HG03135 (cell line): Measurements from ENCODE around the gene PRTG.

Experiments
- ATAC-seq: cut with Tn5 transposase; IDR thresholded peaks from one replicate; pipeline ENCODE4 v1.9.1; 2021; ENCODE audit warnings: mild to moderate bottlenecking, moderate library complexity; ENCODE audit not compliant: unreplicated experiment

Gene PRTG

DNA sequence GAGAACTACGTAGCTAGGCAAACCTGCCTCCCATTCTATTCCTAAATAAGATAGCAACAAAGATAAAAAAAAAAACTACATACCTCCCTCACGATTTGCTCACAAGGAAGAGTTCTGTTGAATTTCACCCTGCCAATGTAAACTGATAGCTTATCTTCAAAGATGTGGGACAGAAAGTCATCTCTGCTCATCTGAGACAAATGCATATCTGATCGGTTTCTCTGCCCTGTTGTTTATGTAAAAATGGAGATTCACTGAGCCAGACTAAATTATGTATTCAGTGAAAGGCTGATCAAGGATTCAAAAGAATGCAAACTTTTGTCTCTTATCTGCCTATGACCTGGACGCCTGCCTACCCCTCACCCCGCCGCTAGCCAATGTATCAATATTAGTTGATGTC lies 166.0 kb downstream of the PRTG start:
- no peak for ATAC-seq

DNA sequence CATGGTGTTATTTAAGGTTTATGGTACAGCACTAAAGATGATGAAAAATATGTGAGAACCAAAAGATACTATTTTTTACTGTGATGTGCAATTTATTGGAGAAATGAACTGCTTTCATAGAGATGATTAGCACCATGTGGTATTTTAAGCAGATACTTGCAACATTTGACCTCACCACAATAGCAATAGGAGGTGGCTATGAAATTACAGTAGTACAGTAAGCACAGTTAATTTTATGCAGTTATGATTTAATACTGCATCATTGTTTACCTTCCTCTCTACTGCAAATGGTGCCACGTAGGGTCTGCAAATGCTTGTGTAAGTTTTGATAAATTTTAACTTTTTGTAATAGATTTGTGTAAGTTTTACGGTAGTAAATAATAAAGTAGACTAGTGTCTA lies 168.9 kb downstream of the PRTG start:
- ATAC-seq, result no peak

DNA sequence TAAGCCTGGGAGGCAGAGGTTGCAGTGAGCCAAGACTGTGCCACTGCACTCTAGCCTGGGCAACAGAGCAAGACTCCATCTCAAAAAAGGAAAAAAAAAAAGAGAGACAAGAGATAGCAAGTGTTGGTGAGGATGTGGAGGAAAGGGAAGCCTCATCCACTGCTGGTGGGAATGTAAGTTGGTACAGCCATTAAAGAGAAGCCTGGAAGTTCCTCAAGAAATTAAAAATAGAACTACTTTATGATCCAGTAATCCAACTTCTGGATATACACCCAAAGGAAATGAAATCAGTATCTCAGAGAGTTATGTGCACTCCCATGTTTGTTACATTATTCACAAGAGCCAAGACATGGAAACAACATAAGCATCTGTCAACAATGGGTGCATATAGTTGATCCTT lies 169.7 kb downstream of the PRTG start:
- no peak for ATAC-seq

DNA sequence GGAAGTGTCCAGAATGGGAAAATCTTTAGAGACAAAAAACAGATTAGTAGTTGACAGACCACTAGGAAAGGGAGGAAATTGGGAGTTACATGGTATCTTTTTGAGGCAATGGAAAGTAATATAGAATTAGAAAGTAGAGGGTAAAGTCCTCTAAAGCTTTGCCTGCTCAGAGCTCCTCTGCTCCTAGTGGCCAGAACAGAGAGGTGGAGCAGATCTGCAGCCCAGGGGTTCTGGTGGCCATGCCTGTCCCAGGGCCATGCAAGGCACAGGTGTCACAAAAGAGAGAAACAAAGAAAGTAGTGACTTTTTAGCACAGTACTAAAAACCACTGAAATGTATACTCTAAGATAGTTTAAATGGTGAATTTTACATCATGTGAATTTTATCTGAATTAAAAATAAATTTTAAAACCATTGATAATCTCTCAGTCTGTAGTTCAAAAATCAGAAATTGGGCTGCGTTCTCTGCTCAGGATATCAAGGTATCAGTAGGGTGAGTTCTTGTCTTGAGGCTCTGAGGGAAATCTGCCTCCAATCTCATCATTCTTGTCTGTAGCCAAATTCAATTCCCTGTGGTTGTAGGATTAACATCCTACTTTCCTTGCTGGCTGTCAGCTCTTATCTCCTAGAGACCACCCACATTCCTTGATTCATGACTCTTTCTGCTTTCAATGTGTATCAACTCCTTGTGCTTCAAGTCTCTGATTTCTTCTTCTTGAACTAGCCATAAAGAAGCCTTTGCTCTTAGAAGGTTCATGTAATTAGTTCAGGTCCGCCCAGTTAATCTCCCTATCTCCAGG lies 178.4 kb downstream of the PRTG start:
- ATAC-seq, result no peak

DNA sequence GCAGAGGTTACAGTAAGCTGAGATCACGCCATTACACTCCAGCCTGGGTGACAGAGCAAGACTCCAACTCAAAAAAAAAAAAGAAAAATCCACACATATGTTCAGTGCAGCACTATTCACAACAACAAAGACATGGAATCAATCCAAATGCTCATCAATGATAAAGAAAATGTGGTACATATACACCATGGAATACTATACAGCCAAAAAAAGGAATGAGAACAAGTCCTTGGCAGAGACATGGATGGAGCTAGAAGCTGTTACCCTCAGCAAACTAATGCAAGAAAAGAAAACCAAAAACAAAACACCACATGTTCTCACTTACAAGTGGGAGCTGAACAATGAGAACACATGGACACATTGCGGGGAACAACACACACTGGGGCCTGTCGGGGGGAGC lies 180.4 kb downstream of the PRTG start:
- ATAC-seq, result no peak
